ENCODE measurements around the gene RAMACL. TPM values are rescaled to one million over a fixed set of nuclear protein-coding genes. Genes with fewer than 3 reads are reported as not detected.
A peak's percentile ranks its signal among the peaks of the same experiment; 100 is the strongest.
"Not testable (repeated sequence)": the region's sequence is repeated elsewhere in the genome, so short reads cannot be mapped to it uniquely, and the experiment has no call there.

RAMACL gene
- total RNA-seq, 2 donors from 2014 or later: 0.81 to 1.1 TPM

DNA sequence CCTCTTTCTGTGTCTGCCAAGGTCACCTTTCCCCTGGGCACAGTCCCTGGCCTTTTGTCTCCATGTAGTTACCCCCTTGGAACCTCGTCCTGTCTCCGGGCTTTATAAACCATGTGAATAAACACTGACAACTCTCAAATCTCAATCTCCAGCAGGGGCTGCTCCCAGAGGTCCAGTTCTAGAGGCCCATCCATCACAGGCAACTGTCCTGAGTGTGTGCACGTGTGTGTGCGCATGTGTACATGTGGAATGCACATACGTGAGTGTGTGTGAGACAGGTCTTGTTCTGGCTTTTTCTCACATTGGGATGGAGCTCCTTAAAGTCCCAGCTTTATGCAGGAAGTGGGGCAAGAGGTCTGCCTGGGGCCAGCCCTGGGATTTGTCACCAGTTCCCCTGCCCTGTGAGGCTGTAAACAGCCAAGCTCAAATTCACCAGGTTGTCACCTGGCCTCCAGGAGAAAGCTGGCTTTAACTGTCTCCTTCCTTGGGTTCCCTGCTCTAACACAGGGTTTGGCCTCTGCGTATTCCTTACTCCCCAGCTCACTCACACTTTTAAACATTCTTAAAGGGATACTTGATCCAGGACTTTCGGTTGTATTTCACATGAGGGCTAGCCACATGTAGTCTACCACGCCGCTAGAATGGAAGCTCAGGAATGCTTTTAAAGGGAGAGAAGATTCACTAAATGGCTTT, 42.7 kb downstream of the RAMACL start:
- DNase-seq (no peak), ATAC-seq (no peak)
- intact Hi-C loops (cut with DNase I, micrococcal nuclease): no loop called here

GRCh38 chr6:166542580-166542912, 43.9 kb downstream of the RAMACL start:
- intact Hi-C loops (cut with DNase I, micrococcal nuclease): no loop called here
- ATAC-seq: peak; percentile 93
- peak; percentile 44 to 55 for DNase-seq

- intact Hi-C loops (cut with DNase I, micrococcal nuclease): no loop called here
- DNase-seq: peak in 1 of 2 donors; percentile 20
- peak; percentile 72 for ATAC-seq
These were observed 44.5 kb downstream of the RAMACL start for GRCh38 chr6:166541876-166542579.

GRCh38 chr6:166541366-166541765, 45.1 kb downstream of the RAMACL start:
- intact Hi-C loops (cut with DNase I, micrococcal nuclease): no loop called here
- ATAC-seq: no peak
- DNase-seq: no peak

- ATAC-seq: peak; percentile 63
- DNase-seq: peak in 1 of 2 donors; percentile 35
These were observed 45.7 kb downstream of the RAMACL start for GRCh38 chr6:166540631-166541331.

DNA sequence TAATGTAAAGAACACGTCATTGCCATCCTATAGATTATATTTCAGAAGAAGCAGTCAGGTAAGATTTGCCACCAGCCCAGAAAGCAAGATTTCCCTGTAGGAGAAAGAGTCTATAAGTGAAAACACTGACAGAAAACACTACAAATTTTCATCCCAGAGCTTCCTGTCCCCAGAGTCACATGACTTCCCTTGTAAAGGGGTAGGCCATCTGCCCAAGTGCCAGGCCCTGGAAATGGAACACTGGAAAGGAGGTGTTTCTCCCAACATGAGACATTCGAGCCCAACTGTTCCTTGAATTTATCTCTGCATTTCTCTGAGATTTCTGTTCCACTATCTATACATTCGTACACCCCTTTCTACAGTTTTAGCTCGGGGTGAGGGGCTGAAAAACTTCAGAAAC, 46.9 kb downstream of the RAMACL start:
- no peak for ATAC-seq
- DNase-seq: no peak
- intact Hi-C loops (cut with DNase I, micrococcal nuclease): no loop called here

More at GRCh38 chr6:166540631-166541331, 45.7 kb downstream of the RAMACL start:
- intact Hi-C loops (cut with DNase I, micrococcal nuclease): no loop called here

DNA sequence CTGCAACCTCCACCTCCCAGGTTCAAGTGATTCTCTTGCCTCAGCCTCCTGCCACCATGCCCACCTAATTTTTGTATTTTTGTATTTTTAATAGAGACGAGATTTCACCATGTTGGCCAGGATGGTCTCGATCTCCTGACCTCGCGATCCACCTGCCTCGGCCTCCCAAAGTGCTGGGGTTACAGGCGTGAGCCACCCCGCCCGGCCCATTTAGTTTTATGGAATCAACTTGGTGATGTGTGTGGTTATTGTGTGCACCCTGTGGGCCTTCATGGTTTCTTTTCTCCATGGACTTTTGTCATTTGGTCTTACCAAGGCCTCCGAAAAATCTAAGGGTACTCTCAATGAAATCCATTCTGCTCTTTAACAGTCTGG, 47.5 kb downstream of the RAMACL start:
- ATAC-seq; intact Hi-C loops (cut with DNase I, micrococcal nuclease); DNase-seq: not testable (repeated sequence)

DNA sequence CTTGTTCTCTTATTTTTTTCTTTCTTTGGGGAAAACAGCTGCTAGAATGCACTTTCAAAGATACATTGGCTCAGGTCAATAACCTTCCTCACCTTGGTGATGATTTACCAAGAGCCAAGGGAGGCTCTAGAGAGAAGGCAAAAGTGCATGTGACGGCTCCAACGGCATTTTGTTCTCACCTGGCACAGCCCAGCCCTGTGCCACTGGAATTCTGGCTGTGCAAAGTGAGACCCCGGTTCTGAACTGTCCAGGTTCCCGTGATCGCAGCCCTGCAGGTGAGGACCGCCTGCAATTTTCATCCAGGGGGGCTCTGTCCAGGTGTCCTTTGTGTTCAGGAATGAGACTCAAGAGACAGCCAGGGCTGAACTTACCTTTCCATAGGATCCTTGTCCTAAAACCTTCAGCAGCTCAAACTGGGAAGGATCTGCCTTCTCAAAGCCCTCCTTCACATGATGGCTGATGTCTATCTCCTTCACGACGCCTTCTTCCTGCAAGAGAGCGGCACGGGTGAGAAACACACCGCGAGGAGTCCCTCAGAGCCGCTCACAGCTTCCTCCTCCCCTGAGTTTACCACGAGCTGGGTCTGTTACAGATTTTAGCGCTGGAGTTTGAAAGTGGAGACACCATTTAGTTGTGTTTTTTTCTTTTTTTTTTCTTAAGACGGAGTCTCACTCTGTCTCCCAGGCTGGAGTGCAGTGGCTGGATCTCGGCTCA, 48.0 kb downstream of the RAMACL start:
- intact Hi-C loops (cut with DNase I, micrococcal nuclease): no loop called here
- ATAC-seq: no peak

DNA sequence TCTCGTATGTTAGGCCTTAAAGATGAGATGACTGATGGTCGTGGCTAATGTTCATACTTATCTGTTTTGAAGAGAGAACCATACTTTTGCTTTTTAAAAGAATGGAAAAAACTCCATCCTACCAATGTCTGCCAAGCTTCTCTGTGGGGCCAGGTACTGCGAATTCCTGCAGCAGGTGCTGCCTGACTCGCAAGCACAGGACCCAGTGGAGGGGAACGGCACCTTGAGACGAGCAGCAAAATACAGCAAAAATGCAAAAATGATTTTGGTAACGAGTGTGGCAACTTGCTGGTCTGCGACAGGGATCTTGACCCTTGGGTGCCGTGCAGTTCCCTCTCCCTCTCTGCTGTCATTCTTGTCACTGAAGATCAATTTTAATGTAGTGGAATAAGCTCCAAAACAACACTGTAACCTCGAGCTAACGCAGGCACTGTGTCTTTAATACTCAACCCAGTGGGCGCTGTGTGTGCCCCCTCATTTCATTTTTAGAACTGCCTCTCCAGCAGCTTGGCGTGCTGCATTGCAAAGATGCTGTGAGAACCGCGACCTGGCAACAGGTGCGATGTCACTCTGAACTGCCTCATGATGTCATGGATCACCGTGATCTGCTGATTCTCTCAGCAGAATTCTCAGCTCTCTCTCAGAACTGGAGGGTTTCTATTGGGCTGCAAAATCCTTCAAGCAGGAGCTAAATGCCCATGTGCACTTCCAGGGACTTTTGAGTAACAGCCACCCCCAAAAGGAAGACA, 51.6 kb downstream of the RAMACL start:
- ATAC-seq: no peak
- intact Hi-C loops (cut with DNase I, micrococcal nuclease): no loop called here
- DNase-seq: no peak

More for the DNA sequence above, 48.0 kb downstream of the RAMACL start:
- DNase-seq: no peak

DNA sequence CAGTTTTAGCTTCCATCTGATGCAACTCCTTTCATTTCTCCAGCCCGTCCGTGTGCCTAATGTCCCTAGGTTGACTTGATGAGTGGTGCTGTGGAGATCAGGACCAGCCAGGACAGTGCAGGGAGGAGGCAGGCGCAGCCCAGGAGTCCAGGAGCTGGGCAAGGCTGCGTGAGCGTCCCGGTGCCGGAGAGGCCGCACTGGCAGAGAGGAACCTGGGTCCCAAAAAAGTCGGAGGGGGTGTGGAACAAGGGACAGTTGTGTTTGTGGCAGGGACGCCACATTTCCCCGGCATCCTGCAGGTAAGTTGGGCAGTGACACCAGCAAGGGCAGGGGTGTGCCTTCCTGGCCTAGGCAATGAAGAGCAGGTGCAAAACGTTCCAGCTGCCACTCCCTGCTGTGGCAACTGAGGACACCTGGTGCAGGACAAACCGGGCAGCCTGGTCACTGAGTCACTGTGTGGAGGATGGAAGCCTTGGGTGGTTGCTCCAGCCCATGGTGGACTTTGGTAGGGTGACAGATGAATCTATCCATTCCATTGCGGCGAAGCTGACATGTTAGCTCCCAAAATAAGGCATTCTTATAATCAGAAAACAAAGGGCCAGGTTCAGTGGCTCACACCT, 53.2 kb downstream of the RAMACL start:
- ATAC-seq: peak; percentile 85
- intact Hi-C loops (cut with DNase I, micrococcal nuclease): no loop called here
- peak; percentile 34 to 49 for DNase-seq

Other genes with a start within 250 kb of the RAMACL start
- gene SFT2D1, start 244.1 kb downstream of the RAMACL start, total RNA-seq: 10 to 100 TPM; 57.7 to 64.7 TPM
- gene MPC1, start 203.7 kb downstream of the RAMACL start, total RNA-seq: 100 to 1,000 TPM; 124 to 152 TPM
- 10 to 100 TPM; 11.5 to 13.3 TPM for gene RPS6KA2, start 40.6 kb upstream of the RAMACL start, total RNA-seq

Data from left colon (tissue), 2 donors.